ENCODE results near the gene DUSP19.

DUSP19 gene

DNA sequence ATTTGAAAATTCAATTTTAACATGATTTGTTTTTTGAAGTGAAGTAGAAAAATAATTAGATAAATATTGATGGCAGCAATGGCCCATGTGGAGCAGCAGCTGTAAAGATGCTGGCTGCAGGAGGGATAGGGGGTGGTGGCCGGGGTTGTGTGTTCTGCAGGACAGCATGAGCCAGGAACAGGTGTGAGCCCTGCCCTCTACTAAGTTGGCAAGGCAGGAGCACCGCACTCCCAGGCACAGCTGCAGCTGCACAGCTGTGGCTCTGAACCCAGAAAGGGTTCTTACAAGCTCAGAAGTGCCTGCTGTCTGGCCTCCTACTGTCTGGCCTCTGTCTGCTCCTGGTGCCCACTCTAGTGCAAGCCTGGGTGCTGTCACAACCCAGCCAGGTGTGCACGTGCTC lies 10.0 kb upstream of the DUSP19 start:
- DNase-seq (ENCODE audit: low read depth in 2 of 2) = no peak

DNA sequence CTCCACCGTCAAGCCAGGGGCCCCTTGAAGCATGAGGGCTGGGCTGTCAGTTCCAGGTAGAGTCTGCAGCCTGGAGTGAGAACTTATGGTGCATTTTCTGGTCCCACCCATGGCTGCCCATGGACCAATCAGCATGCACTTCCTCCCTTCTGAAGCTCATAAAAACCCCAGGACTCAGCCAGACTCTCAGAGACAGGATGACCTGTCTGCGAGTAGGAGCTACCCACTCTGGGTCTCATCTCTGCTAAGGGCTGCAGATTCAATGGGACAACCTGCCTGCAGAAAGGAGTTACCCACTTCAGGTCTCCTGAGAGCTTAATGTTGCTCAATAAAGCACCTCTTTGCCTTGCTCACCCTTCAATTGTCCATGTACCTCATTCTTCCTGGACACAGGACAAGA lies 9.4 kb upstream of the DUSP19 start:
- no peak for DNase-seq (ENCODE audit: low read depth in 2 of 2)

DNA sequence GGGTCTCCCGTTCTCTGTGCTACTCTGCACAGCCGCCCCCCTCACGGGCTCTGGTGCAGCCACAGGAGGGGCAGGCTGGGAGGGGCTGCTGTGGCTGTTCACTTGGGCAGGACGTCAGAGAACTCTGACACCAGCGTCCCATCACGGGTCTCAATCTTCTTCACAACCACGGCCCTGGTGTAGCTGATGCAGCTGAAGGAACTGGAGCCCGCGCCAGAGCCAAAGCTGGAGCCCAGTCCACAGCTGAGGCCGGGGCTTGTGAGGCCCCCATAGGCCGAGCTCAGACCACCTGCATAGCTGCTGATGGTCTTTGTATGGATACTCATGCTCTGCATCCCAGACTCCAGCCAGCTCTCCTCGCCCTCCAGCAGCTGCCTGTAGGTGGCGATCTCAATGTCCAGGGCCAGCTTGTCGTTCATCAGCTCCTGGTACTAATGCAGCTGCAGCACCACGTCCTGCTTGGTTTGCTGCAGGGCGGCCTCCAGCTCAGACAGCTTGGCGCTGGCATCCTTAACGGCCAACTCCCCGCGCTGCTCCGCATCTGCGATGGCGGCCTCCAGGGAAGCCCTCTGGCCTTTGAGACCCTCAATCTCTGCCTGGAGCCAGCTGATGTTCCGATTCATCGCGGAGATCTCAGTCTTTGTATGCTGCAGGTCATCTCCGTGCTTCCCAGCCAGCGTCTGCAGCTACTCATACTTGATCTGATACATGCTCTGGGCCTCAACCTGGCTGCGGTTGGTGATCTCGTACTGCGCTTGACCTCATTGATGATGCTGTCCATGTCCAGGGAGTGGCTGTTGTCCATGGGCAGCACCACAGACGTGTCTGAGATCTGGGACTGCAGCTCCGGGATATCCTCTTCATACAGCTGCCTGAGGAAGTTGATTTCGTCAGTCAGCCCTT lies 7.4 kb upstream of the DUSP19 start:
- no peak for DNase-seq (ENCODE audit: low read depth in 2 of 2)

DNA sequence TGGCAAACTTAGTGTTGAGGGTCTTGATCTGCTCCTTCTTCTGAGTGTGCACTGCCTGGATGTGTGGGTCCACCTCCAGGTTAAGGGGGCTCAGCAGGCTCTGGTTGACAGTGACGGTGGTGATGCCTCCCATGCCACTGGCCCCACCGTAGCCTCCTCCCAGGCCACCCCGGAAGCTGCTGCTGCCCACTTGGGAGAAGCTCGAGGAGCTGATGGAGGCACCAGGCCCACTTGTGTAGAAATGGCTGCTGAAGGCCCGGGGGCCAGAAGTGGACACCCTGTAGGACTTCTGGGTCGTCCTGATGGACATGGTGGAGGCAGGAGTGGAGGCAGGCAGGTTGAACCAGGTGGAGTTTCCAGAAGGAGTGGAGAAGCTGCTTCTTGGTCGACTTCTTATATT lies 6.4 kb upstream of the DUSP19 start:
- DNase-seq (ENCODE audit: low read depth in 2 of 2) = no peak

DNA sequence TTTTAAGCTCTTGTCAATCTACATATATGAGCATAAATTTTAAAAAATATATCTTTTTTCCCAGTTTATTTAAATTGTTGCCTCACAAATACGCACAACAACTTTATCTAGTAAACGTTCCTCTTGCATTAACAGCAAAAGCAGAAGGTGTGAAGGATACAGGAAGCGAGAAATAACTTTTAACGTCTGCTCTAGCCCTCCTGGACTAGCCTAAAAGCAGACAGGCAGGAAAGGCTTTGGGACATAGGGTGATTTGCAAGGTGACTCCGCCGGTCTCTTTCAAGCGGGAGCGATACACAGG lies 434 bp upstream of the DUSP19 start:
- DNase-seq (ENCODE audit: low read depth in 2 of 2) = no peak

- DNase-seq (ENCODE audit: low read depth in 2 of 2) = no peak
Measured at GRCh38 chr2:183079139-183079775, 710 bp downstream of the DUSP19 start.

DNA sequence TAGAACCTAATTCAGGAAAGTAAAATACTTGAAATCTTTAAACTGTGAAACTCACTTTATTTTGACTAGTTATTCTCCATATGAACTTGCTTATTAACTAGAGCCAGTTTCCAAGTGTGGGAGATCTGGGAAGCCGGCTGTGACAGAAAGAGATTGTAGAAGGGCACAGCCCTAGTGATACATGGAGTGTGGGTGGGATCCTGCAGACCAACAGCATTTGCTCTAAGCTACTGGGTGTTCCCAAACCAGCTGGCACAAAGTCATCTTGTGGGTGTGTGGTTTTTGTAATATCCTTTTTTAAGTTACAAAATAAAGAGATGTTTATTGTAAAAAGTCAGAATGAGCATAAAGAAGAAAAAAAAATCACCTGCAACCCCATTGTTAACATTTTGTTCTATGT lies 3.4 kb downstream of the DUSP19 start:
- DNase-seq (ENCODE audit: low read depth in 2 of 2) = no peak

- no peak for DNase-seq (ENCODE audit: low read depth in 2 of 2)
Measured at GRCh38 chr2:183088061-183088460, 9.5 kb downstream of the DUSP19 start.

DNA sequence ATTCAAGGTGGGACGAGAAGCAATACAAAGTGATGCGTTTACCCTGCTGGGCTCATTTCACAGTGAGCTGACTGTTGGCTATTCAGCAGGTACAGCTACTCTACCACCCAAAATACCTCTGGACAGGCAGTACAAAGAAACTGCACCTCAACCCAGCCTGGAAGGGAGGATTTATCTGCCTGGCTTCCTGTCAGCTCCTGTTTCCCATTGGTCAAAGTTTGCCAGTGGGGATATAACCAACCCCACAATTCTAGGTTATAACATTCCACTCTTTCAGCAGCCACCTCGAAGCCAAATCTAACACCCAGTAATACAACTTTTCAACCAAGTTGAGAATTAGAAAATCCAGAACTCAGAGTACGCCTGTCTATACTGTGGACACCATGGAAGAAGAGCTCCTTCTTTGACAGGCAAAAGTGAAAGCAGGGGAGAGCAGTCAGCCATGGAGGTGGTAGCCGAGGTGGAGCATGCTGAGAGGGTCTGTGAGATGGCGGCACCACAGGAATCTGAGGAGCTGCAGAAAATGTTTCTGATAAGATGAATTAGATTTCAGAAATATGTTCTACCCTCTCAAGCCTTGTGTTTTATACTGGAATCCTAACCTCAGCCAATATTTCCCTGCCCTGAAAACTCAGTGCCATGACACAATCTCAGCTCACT lies 10.8 kb downstream of the DUSP19 start:
- no peak for DNase-seq (ENCODE audit: low read depth in 2 of 2)

GRCh38 chr2:183091318-183091953 lies 12.9 kb downstream of the DUSP19 start:
- no peak for DNase-seq (ENCODE audit: low read depth in 2 of 2)

- no peak for DNase-seq (ENCODE audit: low read depth in 2 of 2)
Measured at GRCh38 chr2:183091954-183092345, 13.4 kb downstream of the DUSP19 start.

DNA sequence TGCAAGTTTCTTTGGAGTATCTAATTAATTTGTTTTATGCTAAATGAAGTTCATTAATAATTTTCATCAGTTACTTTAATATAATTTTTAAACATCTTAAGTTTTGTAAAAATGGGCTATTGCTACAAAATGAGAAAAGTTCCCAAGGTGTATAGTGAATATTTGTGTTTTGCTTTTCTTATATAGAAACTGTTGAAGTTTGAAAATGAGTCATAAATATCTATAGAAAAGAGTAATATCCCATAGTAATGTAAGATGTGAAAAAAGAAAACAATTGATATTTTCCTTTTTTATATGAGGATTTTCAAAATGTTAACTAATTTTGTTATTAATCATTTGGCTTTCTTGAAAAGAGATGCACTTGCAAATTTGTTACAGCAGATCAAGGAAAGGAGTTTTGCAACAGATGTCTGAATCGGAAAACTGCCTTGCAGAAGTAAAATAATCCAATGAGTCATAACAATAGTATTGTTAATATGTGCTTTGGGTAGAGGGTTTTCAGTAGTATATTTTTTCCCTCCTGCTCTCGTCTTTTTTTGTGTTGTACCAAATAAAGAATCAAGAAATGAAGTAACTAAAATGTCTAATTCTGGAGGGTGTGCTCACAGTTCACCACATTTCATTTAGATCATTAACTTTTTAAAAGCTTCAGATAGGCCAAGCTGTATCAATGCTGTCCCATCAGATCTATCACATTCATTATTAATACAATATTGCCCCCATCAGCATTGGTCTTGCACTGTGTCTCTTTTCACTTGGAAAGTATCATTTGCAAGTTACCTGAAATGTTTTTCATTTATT lies 15.5 kb downstream of the DUSP19 start:
- no peak for DNase-seq (ENCODE audit: low read depth in 2 of 2)

- no peak for DNase-seq (ENCODE audit: low read depth in 2 of 2)
Measured at GRCh38 chr2:183105402-183106134, 27.0 kb downstream of the DUSP19 start.

- DNase-seq (ENCODE audit: low read depth in 2 of 2) = no peak
Measured at GRCh38 chr2:183112577-183112976, 34.0 kb downstream of the DUSP19 start.

GRCh38 chr2:183113630-183114029 lies 35.1 kb downstream of the DUSP19 start:
- no peak for DNase-seq (ENCODE audit: low read depth in 2 of 2)

GRCh38 chr2:183117226-183117625 lies 38.7 kb downstream of the DUSP19 start:
- DNase-seq (ENCODE audit: low read depth in 2 of 2) = no peak

DNA sequence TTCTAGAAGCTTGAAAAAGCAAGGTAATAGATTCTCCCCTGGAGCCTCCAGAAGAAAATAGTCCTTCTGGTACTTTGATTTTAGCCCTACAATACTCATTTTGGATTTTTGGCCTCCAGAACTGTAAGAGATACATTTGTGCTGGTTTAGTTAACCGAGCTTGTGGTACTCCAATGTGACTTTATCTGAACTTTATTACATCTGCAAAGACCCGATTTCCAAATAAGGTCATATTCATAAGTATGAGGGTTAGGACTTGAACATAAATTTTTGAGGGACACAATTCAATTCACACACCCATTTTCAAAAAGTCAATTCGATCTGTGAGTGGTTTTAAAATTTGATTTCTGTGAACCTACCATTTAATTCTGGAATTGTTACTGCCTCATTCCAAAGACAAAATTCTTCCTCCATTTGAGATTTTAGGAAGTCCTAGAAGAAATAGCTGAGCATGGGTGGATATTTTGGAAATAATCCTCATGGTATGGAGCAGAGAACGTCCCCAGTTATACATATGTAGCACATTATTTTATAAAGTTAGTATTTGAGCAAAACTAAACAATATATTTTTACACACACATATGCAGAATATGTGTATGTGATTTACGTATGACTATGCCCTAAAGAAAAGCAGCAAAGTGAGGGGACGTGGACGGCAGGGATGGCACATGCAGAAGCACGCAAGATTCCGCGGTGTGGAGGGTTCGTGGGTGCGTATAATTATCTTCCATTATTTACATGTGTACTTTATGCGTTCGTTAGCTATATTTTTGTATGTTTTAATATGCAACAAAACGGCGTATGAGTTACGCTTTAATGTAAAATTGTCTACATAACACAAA lies 44.8 kb downstream of the DUSP19 start:
- no peak for DNase-seq (ENCODE audit: low read depth in 2 of 2)

DNA sequence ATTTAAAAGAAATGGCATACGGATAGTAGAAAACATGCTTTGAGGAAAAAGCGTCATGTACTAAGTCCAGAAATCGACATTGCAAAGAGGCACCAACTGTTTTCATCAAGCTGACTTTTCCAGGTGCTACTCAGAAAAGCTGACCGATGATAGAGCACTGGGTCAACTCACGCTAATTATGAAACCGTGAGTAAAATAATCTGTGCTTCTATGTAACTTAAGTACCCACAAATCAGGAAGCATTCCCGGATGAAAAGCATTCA lies 45.3 kb downstream of the DUSP19 start:
- no peak for DNase-seq (ENCODE audit: low read depth in 2 of 2)

DNA sequence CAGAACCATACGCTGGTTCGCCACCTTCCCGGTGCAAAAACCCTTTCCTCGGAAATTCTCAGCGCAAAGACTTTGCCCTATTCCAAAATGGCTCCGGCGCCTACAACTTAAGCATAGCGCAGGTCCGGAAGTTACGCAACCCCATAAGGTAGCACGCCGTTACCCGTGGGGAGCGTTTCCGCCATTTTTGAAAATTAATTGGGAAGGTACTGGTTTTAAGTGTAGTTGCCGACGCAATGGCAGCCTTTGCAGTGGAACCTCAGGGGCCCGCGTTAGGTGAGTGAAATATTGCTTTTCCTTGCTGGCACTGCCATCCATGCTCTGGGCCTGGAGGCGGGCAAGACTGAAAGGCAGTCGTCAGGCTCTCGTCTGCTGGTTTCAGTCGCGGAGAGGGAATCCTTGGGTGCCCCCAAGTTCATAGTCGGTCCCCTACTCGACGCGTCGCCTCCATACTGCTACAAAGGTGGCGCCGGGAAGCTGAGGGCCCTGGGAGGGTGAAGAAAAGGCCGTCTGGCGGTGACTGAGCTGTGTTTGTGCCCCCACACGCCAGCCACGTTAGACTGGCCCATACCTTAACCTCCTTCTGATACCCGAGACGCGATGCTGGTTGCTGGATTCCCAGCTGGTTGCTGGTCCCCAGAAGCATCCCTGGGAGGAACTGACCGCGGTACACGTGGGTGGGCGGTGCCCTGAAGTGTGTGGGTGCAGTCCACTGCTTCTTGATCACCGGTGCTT lies 45.8 kb downstream of the DUSP19 start, which contains the start of gene NUP35:
Gene NUP35 (plus strand): TSS at position 222 of the 735 bp plus-strand sequence. CDS start 15 bp downstream, at position 237.
- peak; percentile 58 to 78 for DNase-seq (ENCODE audit: low read depth in 2 of 2)

DNA sequence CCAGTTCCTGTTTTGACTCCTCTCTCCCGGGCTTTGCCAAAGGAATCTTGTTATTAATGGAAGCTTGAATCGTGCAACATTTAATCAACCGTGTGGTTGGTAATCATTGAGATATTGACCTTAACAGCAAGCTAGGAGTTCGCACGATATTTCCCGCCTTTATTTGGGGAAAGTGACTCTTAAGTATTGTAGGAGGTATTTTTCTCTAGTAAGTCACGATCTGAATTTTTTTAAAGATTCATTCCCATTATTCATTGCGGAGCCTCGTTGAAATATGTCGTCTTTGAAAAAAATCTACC lies 46.4 kb downstream of the DUSP19 start:
- no peak for DNase-seq (ENCODE audit: low read depth in 2 of 2)

Data from stimulated activated CD8-positive, alpha-beta memory T cell treated with anti-CD3 and anti-CD28 coated beads, Interleukin-2, amount 100 ng/mL, for 48 hours (primary cell).